Measurements from ENCODE around the gene PCDHB14. TPM values are rescaled to one million over a fixed set of nuclear protein-coding genes. Genes with fewer than 3 reads are reported as not detected.

Gene PCDHB14
- total RNA-seq, 1 experiment from 2014 or later, result 0.41 TPM

- POLR2A ChIA-PET, result no interaction called here
- H3K4me3 Mint-ChIP-seq (ENCODE audit: unreplicated experiment), result no peak overlapping the region
- H3K4me1 ChIP-seq, result no peaks in the 10 kb centered on the region
- H3K27ac Mint-ChIP-seq (ENCODE audit: unreplicated experiment), result no peak overlapping the region
- intact Hi-C loops (cut with micrococcal nuclease; ENCODE audit: unreplicated experiment), result no loop called here
- H3K4me1 Mint-ChIP-seq (ENCODE audit: low read depth, unreplicated experiment), result no peaks in the 10 kb centered on the region
- peaks cover 5% of the 10 kb centered on the region for H3K36me3 Mint-ChIP-seq (ENCODE audit: insufficient read depth, unreplicated experiment)
- CTCF ChIA-PET, result no interaction called here
- no peak overlapping the region for H3K4me3 ChIP-seq (ENCODE audit: low read depth, low read length)
- H3K9me3 ChIP-seq, result peaks cover 26% of the 10 kb centered on the region
- TF ChIP-seq CTCF (IDR thresholded peaks at IDR 0.05; ENCODE audit: insufficient read depth in 1 of 2, low read depth in 1 of 2, low read length in 1 of 2, severe bottlenecking in 1 of 2, unreplicated experiment in 1 of 2), result no peak
- DNase-seq, result no peak
- H3K36me3 ChIP-seq (ENCODE audit: control insufficient read depth, insufficient read depth, low read length), result no peaks in the 10 kb centered on the region
- H3K27me3 ChIP-seq (replicated peaks; ENCODE audit: control insufficient read depth, insufficient read depth, low read length), result no peaks in the 10 kb centered on the region
- H3K27me3 Mint-ChIP-seq (ENCODE audit: insufficient read depth, unreplicated experiment), result no peaks in the 10 kb centered on the region
- peaks cover 37% of the 10 kb centered on the region for H3K9me3 Mint-ChIP-seq (ENCODE audit: unreplicated experiment)
- BruUV-seq (replicated peaks), result no TSS peak
Observed at GRCh38 chr5:141250576-141250975, 27.4 kb downstream of the PCDHB14 start.

GRCh38 chr5:141258464-141258863, 35.3 kb downstream of the PCDHB14 start:
- no peak for TF ChIP-seq CTCF (IDR thresholded peaks at IDR 0.05; ENCODE audit: insufficient read depth in 1 of 2, low read depth in 1 of 2, low read length in 1 of 2, severe bottlenecking in 1 of 2, unreplicated experiment in 1 of 2)
- ChIA-PET CTCF (no interaction called here), POLR2A (no interaction called here)
- peaks cover 65% of the 10 kb centered on the region for H3K9me3 Mint-ChIP-seq (ENCODE audit: unreplicated experiment)
- no peaks in the 10 kb centered on the region for H3K4me1 Mint-ChIP-seq (ENCODE audit: low read depth, unreplicated experiment)
- BruUV-seq (replicated peaks), result no TSS peak
- H3K4me3 Mint-ChIP-seq (ENCODE audit: unreplicated experiment), result no peak overlapping the region
- no peaks in the 10 kb centered on the region for H3K27me3 Mint-ChIP-seq (ENCODE audit: insufficient read depth, unreplicated experiment)
- DNase-seq, result no peak
- Histone ChIP-seq H3K36me3 (ENCODE audit: control insufficient read depth, insufficient read depth, low read length) (no peaks in the 10 kb centered on the region), H3K9me3 (peaks cover 49% of the 10 kb centered on the region), H3K27me3 (replicated peaks; ENCODE audit: control insufficient read depth, insufficient read depth, low read length) (no peaks in the 10 kb centered on the region), H3K4me3 (ENCODE audit: low read depth, low read length) (no peak overlapping the region), H3K4me1 (no peaks in the 10 kb centered on the region)
- intact Hi-C loops (cut with micrococcal nuclease; ENCODE audit: unreplicated experiment), result no loop called here
- no peaks in the 10 kb centered on the region for H3K36me3 Mint-ChIP-seq (ENCODE audit: insufficient read depth, unreplicated experiment)
- no peak overlapping the region for H3K27ac Mint-ChIP-seq (ENCODE audit: unreplicated experiment)

- intact Hi-C loops (cut with micrococcal nuclease; ENCODE audit: unreplicated experiment), result no loop called here
- no peak for DNase-seq
- Mint-ChIP-seq H3K4me1 (ENCODE audit: low read depth, unreplicated experiment) (no peaks in the 10 kb centered on the region), H3K36me3 (ENCODE audit: insufficient read depth, unreplicated experiment) (no peaks in the 10 kb centered on the region), H3K9me3 (ENCODE audit: unreplicated experiment) (peaks cover 69% of the 10 kb centered on the region), H3K4me3 (ENCODE audit: unreplicated experiment) (no peak overlapping the region), H3K27me3 (ENCODE audit: insufficient read depth, unreplicated experiment) (no peaks in the 10 kb centered on the region), H3K27ac (ENCODE audit: unreplicated experiment) (no peak overlapping the region)
- POLR2A ChIA-PET, result no interaction called here
- Histone ChIP-seq H3K4me3 (ENCODE audit: low read depth, low read length) (no peak overlapping the region), H3K36me3 (ENCODE audit: control insufficient read depth, insufficient read depth, low read length) (no peaks in the 10 kb centered on the region), H3K9me3 (peaks cover 49% of the 10 kb centered on the region), H3K4me1 (no peaks in the 10 kb centered on the region), H3K27me3 (replicated peaks; ENCODE audit: control insufficient read depth, insufficient read depth, low read length) (no peaks in the 10 kb centered on the region)
- TF ChIP-seq CTCF (IDR thresholded peaks at IDR 0.05; ENCODE audit: insufficient read depth in 1 of 2, low read depth in 1 of 2, low read length in 1 of 2, severe bottlenecking in 1 of 2, unreplicated experiment in 1 of 2), result no peak
- CTCF ChIA-PET, result no interaction called here
- no TSS peak for BruUV-seq (replicated peaks)
Observed at GRCh38 chr5:141258948-141259347, 35.8 kb downstream of the PCDHB14 start.

All from Caco-2 (cell line).